ENCODE measurements around the gene RAB3GAP2.
"Not testable (repeated sequence)": the region's sequence is repeated elsewhere in the genome, so short reads cannot be mapped to it uniquely, and the experiment has no call there.

RAB3GAP2 gene

DNA sequence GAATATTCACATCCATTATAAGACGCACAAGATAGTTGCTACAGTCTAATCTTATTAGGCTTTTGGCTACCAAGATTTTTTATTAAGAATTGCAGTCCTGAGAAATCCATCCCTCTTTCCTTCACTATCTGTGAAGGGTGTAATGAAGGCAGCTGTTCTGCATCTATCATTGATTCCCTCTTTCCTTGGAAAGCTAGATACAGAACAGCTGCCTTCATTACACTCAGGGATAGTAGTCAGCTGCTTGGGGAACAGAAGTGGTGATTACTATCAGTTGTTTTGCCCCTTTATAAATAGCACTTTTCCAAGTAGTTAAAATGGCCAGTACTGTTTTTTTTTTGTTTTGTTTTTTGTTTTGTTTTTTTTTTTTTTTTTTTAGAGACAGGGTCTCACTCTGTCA, 108.1 kb downstream of the RAB3GAP2 start:
- Histone ChIP-seq H3K4me3 (ENCODE audit: low read length) (no peak overlapping the region), H3K27me3 (ENCODE audit: insufficient read depth, low read length) (no peaks in the 10 kb centered on the region), H3K9me3 (ENCODE audit: insufficient read depth, low read depth, low read length) (no peaks in the 10 kb centered on the region), H3K9ac (ENCODE audit: low read depth, low read length) (no peak overlapping the region), H3K36me3 (ENCODE audit: insufficient read depth, low read length) (peaks cover 82% of the 10 kb centered on the region), H3K4me1 (ENCODE audit: insufficient read depth, low read length) (no peaks in the 10 kb centered on the region), H3K27ac (ENCODE audit: low read depth, low read length) (no peak overlapping the region)
- 90% methylated on average over 1 of the region's 1 CpG for WGBS

DNA sequence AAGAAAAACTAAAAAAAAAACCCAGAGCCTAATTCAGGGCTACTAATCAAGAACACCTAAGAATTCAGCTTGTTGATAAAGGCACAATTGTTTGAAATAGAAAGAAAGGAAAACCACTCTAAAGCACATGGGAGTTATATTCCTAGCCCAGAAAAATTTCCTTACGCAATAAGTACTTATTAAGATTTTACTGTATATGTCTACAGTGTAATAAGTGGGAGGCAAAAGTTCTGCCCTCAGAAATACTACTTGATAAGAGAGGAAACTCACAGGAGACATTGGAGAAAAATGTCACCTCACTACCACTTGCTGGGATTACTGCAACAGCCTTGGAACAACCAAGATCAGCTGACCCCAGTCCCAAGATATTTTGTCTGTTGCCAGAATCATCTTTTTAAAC, 112.2 kb downstream of the RAB3GAP2 start:
- Histone ChIP-seq H3K36me3 (ENCODE audit: insufficient read depth, low read length) (peaks cover 84% of the 10 kb centered on the region), H3K27ac (ENCODE audit: low read depth, low read length) (no peak overlapping the region)

DNA sequence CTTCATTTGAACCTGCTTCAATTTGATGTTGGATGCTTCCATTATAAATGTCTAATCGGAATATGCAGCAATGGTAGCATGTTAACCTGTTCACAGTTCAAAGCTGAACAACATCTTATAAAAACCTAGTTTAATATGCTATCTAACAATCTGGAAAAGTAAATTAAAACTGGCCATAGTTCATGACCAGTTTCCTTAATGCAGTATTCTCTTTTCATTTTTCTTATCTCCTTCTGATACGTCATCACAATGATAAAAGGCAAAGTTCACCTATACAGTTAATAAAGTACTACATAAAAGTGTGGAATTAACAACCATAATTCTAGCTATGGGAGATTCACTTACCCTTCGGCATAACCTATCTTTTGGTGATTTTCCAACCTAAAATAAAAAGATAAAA, 113.2 kb downstream of the RAB3GAP2 start:
- Histone ChIP-seq H3K9ac (ENCODE audit: low read depth, low read length) (no peak overlapping the region), H3K4me1 (ENCODE audit: insufficient read depth, low read length) (no peaks in the 10 kb centered on the region), H3K9me3 (ENCODE audit: insufficient read depth, low read depth, low read length) (no peaks in the 10 kb centered on the region), H3K27me3 (ENCODE audit: insufficient read depth, low read length) (no peaks in the 10 kb centered on the region), H3K4me3 (ENCODE audit: low read length) (no peak overlapping the region), H3K36me3 (ENCODE audit: insufficient read depth, low read length) (peaks cover 82% of the 10 kb centered on the region), H3K27ac (ENCODE audit: low read depth, low read length) (no peak overlapping the region)
- 94% methylated on average over 1 of the region's 3 CpGs for WGBS

More for the DNA sequence above, 112.2 kb downstream of the RAB3GAP2 start:
- no CpG with 5 or more reads among the region's 1 CpG for WGBS
- Histone ChIP-seq H3K9me3 (ENCODE audit: insufficient read depth, low read depth, low read length) (no peaks in the 10 kb centered on the region), H3K4me3 (ENCODE audit: low read length) (no peak overlapping the region), H3K27me3 (ENCODE audit: insufficient read depth, low read length) (no peaks in the 10 kb centered on the region), H3K4me1 (ENCODE audit: insufficient read depth, low read length) (no peaks in the 10 kb centered on the region), H3K9ac (ENCODE audit: low read depth, low read length) (no peak overlapping the region)

DNA sequence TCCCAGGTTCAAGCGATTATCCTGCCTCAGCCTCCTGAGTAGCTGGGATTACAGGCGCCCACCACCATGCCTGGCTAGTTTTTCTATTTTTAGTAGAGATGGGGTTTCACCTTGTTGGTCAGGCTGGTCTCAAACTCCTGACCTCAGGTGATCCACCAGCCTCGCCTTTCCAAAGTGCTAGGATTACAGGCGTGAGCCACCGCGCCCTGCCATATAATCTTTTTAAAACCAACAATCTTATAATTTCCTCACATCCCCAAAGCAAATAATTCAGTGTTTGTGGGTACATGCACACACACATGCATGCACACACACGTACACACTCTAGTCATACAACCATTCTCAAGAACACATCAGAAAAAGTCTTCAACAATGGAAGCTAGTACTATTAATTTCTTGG, 113.7 kb downstream of the RAB3GAP2 start:
- H3K27me3 ChIP-seq (ENCODE audit: insufficient read depth, low read length); H3K27ac ChIP-seq (ENCODE audit: low read depth, low read length); H3K4me1 ChIP-seq (ENCODE audit: insufficient read depth, low read length); H3K9me3 ChIP-seq (ENCODE audit: insufficient read depth, low read depth, low read length); H3K9ac ChIP-seq (ENCODE audit: low read depth, low read length); H3K4me3 ChIP-seq (ENCODE audit: low read length): not testable (repeated sequence)
- 95% methylated on average over 7 of the region's 7 CpGs for WGBS
- H3K36me3 ChIP-seq (ENCODE audit: insufficient read depth, low read length): peaks cover 81% of the 10 kb centered on the region

DNA sequence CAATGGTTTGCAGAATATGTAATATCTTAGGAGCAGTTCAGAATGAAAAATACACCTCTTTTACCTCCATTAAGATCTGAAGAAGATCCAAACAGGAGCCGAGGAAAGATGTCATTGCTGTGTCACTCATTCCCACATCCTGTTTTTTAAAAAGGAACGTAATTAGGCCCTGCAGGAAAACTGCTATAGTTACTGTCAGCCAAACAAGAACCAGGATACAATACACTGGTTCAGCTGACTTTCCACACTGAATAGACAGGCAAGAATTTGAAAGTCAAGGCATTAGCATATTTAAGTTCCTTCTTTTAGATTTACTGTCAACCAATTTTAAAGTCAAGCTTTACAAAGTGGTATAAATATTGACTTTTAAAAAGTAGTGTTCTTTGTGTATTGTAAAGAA, 114.5 kb downstream of the RAB3GAP2 start:
- H3K27ac ChIP-seq (ENCODE audit: low read depth, low read length): no peak overlapping the region
- H3K4me1 ChIP-seq (ENCODE audit: insufficient read depth, low read length): no peaks in the 10 kb centered on the region
- no peaks in the 10 kb centered on the region for H3K27me3 ChIP-seq (ENCODE audit: insufficient read depth, low read length)
- H3K9me3 ChIP-seq (ENCODE audit: insufficient read depth, low read depth, low read length): no peaks in the 10 kb centered on the region
- no peak overlapping the region for H3K4me3 ChIP-seq (ENCODE audit: low read length)
- H3K36me3 ChIP-seq (ENCODE audit: insufficient read depth, low read length): peaks cover 85% of the 10 kb centered on the region
- WGBS: 96% methylated on average over 2 of the region's 2 CpGs
- no peak overlapping the region for H3K9ac ChIP-seq (ENCODE audit: low read depth, low read length)

DNA sequence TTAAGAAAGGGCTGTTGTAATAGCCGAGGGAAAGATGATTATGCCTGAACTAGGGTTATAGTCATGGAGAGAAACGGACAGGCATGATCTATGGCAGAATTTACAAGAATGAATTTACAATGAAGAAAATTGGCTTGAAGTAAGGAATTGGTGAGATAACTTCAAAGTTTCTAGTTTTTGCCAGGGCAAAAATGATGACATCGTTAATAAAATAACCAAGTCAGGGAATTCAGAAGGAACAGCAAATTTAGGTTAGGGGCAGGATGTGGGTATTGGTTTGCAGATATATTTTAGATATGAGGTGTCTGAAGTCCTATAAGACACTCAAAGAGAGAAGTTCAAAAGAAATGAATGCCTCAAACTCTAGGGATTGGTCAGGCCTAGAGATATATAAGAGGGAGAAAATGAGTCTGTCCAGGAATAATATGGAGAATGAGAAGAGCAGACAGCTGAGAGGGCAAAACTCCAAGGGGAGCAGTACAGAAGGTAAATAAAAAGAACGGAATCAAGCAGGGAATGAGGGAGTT, 115.6 kb downstream of the RAB3GAP2 start:
- peaks cover 85% of the 10 kb centered on the region for H3K36me3 ChIP-seq (ENCODE audit: insufficient read depth, low read length)
- no peak overlapping the region for H3K27ac ChIP-seq (ENCODE audit: low read depth, low read length)
- no peak overlapping the region for H3K9ac ChIP-seq (ENCODE audit: low read depth, low read length)
- no peaks in the 10 kb centered on the region for H3K4me1 ChIP-seq (ENCODE audit: insufficient read depth, low read length)
- WGBS: 94% methylated on average over 4 of the region's 4 CpGs
- no peaks in the 10 kb centered on the region for H3K9me3 ChIP-seq (ENCODE audit: insufficient read depth, low read depth, low read length)
- no peak overlapping the region for H3K4me3 ChIP-seq (ENCODE audit: low read length)
- no peaks in the 10 kb centered on the region for H3K27me3 ChIP-seq (ENCODE audit: insufficient read depth, low read length)

DNA sequence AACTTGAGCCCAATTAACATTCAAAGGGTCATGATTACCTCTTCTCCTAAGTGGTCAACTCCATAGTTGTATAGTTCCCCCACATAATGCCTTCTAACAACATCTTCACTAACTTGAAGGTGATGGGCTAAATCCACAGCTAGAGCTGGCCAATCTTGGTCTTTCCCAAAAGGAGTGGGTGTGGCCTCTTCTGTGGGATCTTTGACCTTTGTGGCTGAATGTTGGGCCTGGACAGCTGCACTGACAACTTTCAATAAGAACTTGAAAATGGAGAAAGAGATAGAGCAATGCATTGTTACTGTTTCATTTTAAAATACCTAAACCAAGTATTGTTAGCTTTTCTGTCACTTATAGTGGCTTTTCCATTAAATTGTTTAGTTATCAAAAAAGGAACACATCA, 119.1 kb downstream of the RAB3GAP2 start:
- Histone ChIP-seq H3K36me3 (ENCODE audit: insufficient read depth, low read length) (peaks cover 87% of the 10 kb centered on the region), H3K9me3 (ENCODE audit: insufficient read depth, low read depth, low read length) (no peaks in the 10 kb centered on the region), H3K27me3 (ENCODE audit: insufficient read depth, low read length) (no peaks in the 10 kb centered on the region)

DNA sequence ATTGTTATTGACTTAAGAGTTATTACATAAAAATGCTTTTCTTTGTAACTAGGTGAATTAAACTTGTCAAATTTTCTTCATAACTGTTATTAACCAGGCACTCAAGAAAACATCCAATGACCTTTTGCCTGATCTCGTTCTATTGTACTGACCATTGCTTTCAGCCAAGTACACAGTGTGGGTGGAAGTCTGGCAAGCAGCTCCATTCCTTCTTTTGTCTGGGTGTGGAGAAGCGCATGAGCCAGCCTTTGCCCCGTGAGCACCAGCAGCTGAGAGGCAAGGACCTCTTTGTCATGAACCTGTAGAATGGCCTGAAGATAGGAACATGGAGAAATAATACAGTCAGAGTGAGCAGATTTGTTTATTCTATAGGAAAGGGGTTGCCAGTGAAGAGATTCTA, 120.8 kb downstream of the RAB3GAP2 start:
- Histone ChIP-seq H3K4me1 (ENCODE audit: insufficient read depth, low read length) (no peaks in the 10 kb centered on the region), H3K4me3 (ENCODE audit: low read length) (no peak overlapping the region), H3K36me3 (ENCODE audit: insufficient read depth, low read length) (peaks cover 85% of the 10 kb centered on the region), H3K27me3 (ENCODE audit: insufficient read depth, low read length) (no peaks in the 10 kb centered on the region), H3K9me3 (ENCODE audit: insufficient read depth, low read depth, low read length) (no peaks in the 10 kb centered on the region), H3K9ac (ENCODE audit: low read depth, low read length) (no peak overlapping the region), H3K27ac (ENCODE audit: low read depth, low read length) (no peak overlapping the region)
- WGBS: 92% methylated on average over 3 of the region's 3 CpGs

More for the DNA sequence above, 119.1 kb downstream of the RAB3GAP2 start:
- Histone ChIP-seq H3K4me1 (ENCODE audit: insufficient read depth, low read length) (no peaks in the 10 kb centered on the region), H3K4me3 (ENCODE audit: low read length) (no peak overlapping the region), H3K9ac (ENCODE audit: low read depth, low read length) (no peak overlapping the region), H3K27ac (ENCODE audit: low read depth, low read length) (no peak overlapping the region)

DNA sequence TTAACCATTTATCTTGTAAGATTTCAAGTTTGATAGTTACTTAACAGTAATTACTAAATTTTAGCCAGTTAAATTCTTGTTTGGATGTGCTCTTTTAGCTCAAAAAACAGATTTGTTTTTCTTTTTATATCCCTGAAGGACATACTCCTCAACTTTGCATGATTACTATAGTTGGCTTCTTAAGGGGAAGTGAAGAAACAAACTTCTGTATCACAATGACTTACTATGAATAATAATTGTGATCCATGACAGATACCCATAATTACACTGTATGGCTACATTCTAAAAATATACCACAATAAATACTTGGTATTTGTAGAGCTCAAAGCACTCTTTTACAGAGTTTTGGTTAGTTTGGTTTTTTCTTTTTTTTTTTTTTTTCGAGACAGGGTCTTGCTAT, 122.5 kb downstream of the RAB3GAP2 start:
- Histone ChIP-seq H3K27ac (ENCODE audit: low read depth, low read length) (peak overlapping the region; percentile 25; the same call in 1 of the 2 replicates), H3K9ac (ENCODE audit: low read depth, low read length) (no peak overlapping the region), H3K27me3 (ENCODE audit: insufficient read depth, low read length) (no peaks in the 10 kb centered on the region), H3K9me3 (ENCODE audit: insufficient read depth, low read depth, low read length) (no peaks in the 10 kb centered on the region), H3K4me1 (ENCODE audit: insufficient read depth, low read length) (no peaks in the 10 kb centered on the region), H3K36me3 (ENCODE audit: insufficient read depth, low read length) (peaks cover 86% of the 10 kb centered on the region), H3K4me3 (ENCODE audit: low read length) (no peak overlapping the region)
- WGBS: no CpG with 5 or more reads among the region's 1 CpG

DNA sequence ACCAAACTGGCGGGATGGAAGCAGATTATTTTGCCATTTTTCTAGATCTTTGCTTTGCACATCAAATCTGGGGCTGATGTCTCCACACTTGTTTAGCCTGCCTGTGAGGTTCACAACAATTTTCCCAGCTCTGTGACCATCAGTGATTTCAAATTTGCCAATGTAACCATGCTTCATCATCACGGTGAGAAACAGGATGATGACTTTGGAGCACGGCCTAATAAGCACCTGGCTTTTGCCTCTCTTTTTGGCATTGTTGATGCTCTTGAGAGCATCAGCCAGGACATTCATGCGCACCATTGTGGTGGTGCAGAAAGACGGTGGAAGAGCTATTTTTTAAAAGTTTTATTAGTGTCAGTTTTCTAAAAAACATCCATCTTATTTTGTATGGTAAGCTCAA, 128.2 kb downstream of the RAB3GAP2 start:
- WGBS: 97% methylated on average over 3 of the region's 5 CpGs

DNA sequence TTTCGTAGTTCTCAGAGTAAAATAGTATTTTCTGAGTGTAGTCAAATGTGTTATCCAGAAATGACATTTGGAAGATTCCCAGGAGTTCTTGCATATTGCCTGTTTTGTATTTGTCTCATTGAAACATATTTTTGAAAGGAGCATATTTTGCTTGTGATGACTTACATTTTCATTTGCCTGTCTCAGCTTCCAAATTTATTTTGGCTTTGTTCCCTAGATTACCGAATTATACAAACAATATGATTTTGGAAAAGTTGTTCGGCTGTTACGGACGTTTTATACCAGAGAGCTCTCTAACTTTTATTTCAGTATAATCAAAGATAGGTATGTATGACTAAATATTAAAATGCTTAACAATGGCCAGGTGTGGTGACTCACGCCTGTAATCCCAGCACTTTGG, 132.3 kb downstream of the RAB3GAP2 start:
- H3K36me3 ChIP-seq (ENCODE audit: insufficient read depth, low read length): peaks cover 85% of the 10 kb centered on the region
- H3K27me3 ChIP-seq (ENCODE audit: insufficient read depth, low read length): no peaks in the 10 kb centered on the region
- no peak overlapping the region for H3K27ac ChIP-seq (ENCODE audit: low read depth, low read length)
- no peaks in the 10 kb centered on the region for H3K4me1 ChIP-seq (ENCODE audit: insufficient read depth, low read length)
- no peak overlapping the region for H3K4me3 ChIP-seq (ENCODE audit: low read length)
- WGBS: over 99% methylated on average over 4 of the region's 6 CpGs
- no peaks in the 10 kb centered on the region for H3K9me3 ChIP-seq (ENCODE audit: insufficient read depth, low read depth, low read length)
- H3K9ac ChIP-seq (ENCODE audit: low read depth, low read length): no peak overlapping the region

More for the DNA sequence above, 128.2 kb downstream of the RAB3GAP2 start:
- Histone ChIP-seq H3K27ac (ENCODE audit: low read depth, low read length) (no peak overlapping the region), H3K9ac (ENCODE audit: low read depth, low read length) (no peak overlapping the region), H3K36me3 (ENCODE audit: insufficient read depth, low read length) (peaks cover 89% of the 10 kb centered on the region), H3K4me3 (ENCODE audit: low read length) (no peak overlapping the region), H3K4me1 (ENCODE audit: insufficient read depth, low read length) (no peaks in the 10 kb centered on the region), H3K9me3 (ENCODE audit: insufficient read depth, low read depth, low read length) (no peaks in the 10 kb centered on the region), H3K27me3 (ENCODE audit: insufficient read depth, low read length) (no peaks in the 10 kb centered on the region)

Measured in HUES64 (cell line).